GM18511 (cell line): Measurements from ENCODE around the gene SHROOM3.
"Not testable (repeated sequence)": the region's sequence is repeated elsewhere in the genome, so short reads cannot be mapped to it uniquely, and the experiment has no call there.

Experiments
- ATAC-seq: cut with Tn5 transposase; IDR thresholded peaks from one replicate; pipeline ENCODE4 v1.9.1; 2021; ENCODE audit warnings: mild to moderate bottlenecking, moderate library complexity; ENCODE audit not compliant: unreplicated experiment

SHROOM3 gene

DNA sequence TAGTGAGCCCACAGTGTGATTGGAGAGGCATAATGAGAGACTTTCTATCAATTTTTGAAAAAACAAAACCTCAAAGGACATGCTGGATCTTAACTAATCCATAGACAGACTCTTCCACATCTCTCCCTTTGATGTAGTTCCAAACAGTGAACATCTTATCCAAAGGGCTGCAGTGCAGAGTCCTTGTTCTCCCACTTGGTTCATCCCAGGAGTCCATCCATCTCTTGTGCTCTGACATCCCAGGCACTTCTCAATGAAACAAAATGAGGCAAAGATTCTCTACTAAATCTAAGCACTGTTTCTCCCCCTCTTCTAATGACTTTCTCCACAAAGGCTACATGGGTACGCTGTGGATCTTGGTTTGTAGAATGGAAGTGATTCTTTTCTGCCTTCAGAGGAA, 8.3 kb downstream of the SHROOM3 start:
- ATAC-seq = no peak

- no peak for ATAC-seq
Measured at GRCh38 chr4:76445911-76446310, 10.9 kb downstream of the SHROOM3 start.

DNA sequence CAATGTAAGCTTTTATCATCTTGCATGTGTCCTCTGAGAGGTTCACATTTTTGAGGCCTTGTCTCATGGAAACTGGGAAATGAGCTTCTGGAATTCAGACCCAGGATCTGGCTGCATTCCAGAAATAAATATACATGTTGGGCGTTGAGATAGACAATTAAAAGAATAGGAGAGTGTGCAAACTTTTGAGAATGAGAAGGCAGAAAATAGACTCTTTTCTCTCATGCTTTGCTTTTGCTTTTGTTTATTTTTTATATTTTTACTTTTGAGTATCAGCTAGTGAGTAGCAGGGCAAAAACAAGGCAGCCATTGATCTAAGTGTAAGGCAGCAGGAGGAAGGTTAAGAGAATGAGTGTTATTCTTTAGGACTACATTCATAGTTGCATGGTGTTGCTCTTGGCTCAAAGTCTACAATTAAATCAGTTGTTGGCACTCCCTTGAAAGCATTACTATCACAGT, 12.4 kb downstream of the SHROOM3 start:
- ATAC-seq = no peak

- no peak for ATAC-seq
Measured at GRCh38 chr4:76448211-76448610, 13.2 kb downstream of the SHROOM3 start.

- ATAC-seq = no peak
Measured at GRCh38 chr4:76449362-76449767, 14.3 kb downstream of the SHROOM3 start.

- ATAC-seq = no peak
Measured at GRCh38 chr4:76449833-76450232, 14.8 kb downstream of the SHROOM3 start.

DNA sequence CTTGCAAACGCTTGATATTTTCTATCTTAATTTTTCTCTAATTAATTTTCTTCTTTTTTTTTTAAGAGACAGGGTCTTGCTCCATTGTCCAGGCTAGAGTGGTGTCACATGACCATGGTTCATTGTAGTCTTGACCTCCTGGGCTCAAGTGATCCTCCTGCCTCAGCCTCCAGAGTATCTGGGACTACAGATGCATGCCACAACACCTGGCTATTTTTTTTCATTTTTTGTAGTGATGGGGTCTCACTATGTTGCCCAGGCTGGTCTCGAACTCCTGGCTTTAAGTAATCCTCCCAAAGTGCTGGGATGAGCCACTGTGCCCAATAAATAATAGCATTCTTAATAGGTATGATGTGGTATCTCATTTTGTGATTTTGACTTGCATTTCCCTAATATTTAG, 18.2 kb downstream of the SHROOM3 start:
- ATAC-seq = no peak

DNA sequence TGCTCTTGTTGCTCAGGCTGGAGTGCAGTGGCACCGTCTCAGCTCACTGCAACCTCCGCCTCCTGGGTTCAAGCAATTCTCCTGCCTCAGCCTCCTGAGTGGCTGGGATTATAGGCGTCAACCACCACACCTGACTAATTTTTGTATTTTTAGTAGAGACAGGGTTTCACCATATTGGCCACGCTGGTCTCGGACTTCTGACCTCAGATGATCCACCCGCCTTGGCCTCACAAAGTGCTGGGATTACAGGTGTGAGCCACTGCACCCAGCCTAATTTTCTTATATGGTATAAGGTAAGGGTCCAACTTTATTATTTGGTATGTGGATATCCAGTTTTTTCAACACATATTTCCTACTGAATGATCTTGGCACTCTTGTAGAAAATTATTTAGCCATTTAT, 19.0 kb downstream of the SHROOM3 start:
- not testable (repeated sequence) for ATAC-seq

- ATAC-seq = no peak
Measured at GRCh38 chr4:76457885-76458284, 22.9 kb downstream of the SHROOM3 start.

DNA sequence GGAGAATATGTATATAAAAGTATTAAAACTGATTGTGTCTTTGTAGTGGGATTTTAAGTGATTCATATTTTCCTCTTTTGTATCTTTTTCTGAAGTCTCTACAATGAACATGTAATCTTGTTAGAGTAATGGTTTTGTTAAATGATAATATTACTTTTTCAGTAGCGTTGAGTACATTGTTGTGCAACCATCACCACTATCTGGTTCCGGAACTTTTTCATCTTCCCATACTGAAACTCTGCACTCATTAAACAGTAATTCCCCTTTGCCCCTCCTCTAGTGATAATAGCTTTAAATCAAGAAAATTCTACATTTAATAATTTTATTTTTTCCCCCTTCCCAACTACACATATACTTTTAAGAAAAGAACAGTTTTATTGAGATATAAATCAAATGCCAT, 23.3 kb downstream of the SHROOM3 start:
- ATAC-seq = no peak

GRCh38 chr4:76458825-76459224, 23.8 kb downstream of the SHROOM3 start:
- ATAC-seq = no peak

GRCh38 chr4:76459291-76459723, 24.3 kb downstream of the SHROOM3 start:
- no peak for ATAC-seq

GRCh38 chr4:76463568-76463967, 28.5 kb downstream of the SHROOM3 start:
- no peak for ATAC-seq

GRCh38 chr4:76470064-76470463, 35.0 kb downstream of the SHROOM3 start:
- no peak for ATAC-seq

GRCh38 chr4:76470532-76470931, 35.5 kb downstream of the SHROOM3 start:
- no peak for ATAC-seq

- ATAC-seq = no peak
Measured at GRCh38 chr4:76476571-76476970, 41.5 kb downstream of the SHROOM3 start.

DNA sequence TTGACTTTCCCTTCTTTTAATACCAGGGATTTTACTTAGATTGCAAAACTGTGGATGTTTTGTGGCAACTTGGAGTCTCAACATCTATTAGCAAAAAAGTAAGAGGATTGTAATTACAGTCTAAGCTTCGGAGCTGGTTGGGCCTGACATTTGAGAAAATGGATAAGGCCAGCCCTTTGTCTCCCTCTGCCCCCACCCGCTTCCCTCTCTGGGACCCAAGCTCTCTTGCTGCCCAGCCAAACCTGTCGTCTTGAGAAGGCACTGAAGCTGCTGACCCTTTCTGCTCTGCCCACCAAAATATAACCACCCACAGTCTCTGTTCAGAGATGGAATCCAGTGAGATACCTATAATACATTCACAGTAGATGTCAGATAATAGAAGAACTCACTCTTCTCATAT, 49.6 kb downstream of the SHROOM3 start:
- ATAC-seq = no peak

DNA sequence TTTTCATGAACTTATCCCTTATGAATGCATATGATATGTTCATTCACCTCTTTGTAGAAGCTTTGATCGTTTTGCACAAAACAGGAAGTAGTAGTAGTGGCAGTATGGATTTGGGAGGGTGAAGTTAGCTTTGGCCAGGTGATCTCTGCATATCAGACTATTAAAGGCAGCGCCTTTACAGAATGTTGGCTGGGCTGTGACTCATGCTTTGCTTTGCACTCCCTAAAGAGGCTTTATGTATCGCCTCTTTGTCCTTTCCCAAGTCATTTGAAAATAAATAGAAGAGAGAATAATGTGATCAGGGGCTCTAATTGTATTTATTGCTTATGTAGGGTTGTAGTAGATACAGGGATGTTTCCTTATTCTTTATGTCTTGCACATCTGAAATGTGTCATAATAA, 50.4 kb downstream of the SHROOM3 start:
- no peak for ATAC-seq

DNA sequence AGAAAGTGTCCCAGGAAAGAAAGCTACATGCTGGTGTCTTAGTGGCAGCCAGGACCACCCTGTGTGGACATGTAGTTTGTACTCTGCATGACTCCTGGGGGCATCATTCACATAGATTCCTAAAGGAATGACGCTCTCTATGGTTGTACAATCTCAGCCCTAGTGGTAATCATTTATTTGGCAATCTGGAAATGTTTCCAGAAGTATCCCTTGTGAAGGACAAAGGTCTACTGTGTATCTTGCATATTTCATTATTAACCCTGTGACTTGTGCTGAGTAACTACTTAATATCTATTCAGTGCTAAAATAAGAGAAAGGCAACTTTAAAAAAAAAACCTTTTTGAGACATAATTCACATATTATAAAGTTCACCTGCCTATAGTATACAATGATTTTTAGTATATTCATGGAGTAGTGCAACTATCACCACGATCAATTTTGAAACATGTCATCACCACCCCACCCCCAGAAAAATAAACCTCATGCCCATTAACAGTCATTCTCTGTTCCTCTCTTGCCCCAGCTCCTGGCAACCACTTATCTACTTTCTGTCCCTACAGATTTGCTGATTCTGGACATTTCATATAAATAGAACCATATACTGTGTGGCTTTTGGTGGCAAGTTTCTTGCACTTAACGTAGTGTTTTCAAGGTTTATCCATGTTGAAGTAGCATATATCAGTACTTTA, 51.7 kb downstream of the SHROOM3 start:
- ATAC-seq = peak; percentile 55

- ATAC-seq = no peak
Measured at GRCh38 chr4:76487621-76488020, 52.6 kb downstream of the SHROOM3 start.

- ATAC-seq = no peak
Measured at GRCh38 chr4:76488455-76488854, 53.4 kb downstream of the SHROOM3 start.

DNA sequence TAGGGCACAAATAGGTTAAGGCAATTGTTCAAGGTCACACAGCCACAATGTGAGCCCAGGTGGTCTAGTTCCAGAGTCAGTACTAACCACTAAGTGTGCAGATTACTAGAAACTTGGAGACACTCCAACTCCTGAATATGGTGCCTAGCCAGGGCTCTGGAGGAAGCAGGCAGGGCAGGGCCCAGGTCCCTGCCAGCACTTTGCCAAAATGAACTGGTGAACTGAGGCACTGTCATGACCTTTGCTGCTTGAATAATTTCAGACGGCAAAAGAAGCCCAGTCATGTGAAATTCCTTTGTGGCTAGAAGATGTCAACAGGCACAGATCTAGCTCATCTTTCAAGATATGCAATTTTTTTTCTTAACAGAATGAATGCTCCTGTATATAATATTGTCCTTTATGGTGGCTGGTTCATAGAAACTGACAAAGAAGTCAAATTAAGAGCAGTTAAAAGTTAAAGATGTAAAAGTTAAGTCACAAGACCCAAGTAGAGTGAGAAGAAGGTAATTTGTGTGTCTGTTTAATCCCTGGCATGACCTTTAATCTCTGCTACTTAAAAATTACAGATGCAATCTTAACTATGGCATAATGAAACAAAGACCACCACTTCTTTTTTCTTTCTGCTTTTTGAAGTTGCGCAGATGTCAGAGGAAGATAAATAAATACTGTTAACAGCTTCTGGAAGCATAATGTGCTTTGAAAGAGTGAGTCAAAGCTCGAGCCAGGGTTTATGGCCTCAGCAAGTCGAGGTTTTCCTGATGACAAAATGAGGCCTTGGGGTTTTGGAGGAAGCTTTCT, 54.1 kb downstream of the SHROOM3 start:
- no peak for ATAC-seq
